Left ventricle myocardium inferior (tissue), 1 donor: ENCODE measurements around the gene FILIP1L. TPM values are rescaled to one million over a fixed set of nuclear protein-coding genes. Genes with fewer than 3 reads are reported as not detected.

Experiments
- DNase-seq: peaks from one replicate; pipeline ENCODE4 v3.0.0-alpha.2; 2020
- H3K27ac ChIP-seq: fragments of 200-600 bp; replicated peaks from 2 replicates; pipeline ENCODE4 v1.8.0; 2021
- H3K27me3 ChIP-seq: fragments of 200-600 bp; 2 replicates; pipeline ENCODE4 v1.8.0; 2021; ENCODE audit warnings: low read depth
- H3K36me3 ChIP-seq: fragments of 200-600 bp; 2 replicates; pipeline ENCODE4 v1.8.0; 2021
- H3K4me1 ChIP-seq: fragments of 200-600 bp; 2 replicates; pipeline ENCODE4 v1.8.0; 2021
- H3K4me3 ChIP-seq: fragments of 200-600 bp; 2 replicates; pipeline ENCODE4 v1.8.0; 2021; ENCODE audit warnings: mild to moderate bottlenecking, moderate library complexity
- H3K9me3 ChIP-seq: fragments of 200-600 bp; replicated peaks from 2 replicates; pipeline ENCODE4 v1.8.0; 2021
- CTCF ChIP-seq: fragments of 200-600 bp; IDR thresholded peaks from 2 replicates; pipeline ENCODE4 v1.8.0; 2021; ENCODE audit warnings: antibody characterized with exemption, mild to moderate bottlenecking, borderline replicate concordance
- intact Hi-C: fragments of 100-400 bp; cut with micrococcal nuclease; formaldehyde crosslinking; loops from one replicate; pipeline ENCODE4 v1.11.0; 2022
- total RNA-seq: library from RNA; stranded (reverse); fragmentation: NEBNext Ultra II Directional; extraction: Animal tissue kit (Norgen Biotek cat#: 25700); gene quantifications from one replicate; pipeline ENCODE4 v1.2.1, GENCODE V29; 2021
- donor health status: DM: no; HTN: yes; CAD: no; lungs with severe emphysema.

The FILIP1L gene
- total RNA-seq, 1 donor from 2014 or later = 84.9 TPM

GRCh38 chr3:99864289-99864688 is 250.0 kb downstream of the FILIP1L start:
- H3K4me3 ChIP-seq = no peak overlapping the region
- H3K36me3 ChIP-seq = peaks cover 26% of the 10 kb centered on the region
- peaks cover 94% of the 10 kb centered on the region for H3K4me1 ChIP-seq
- TF ChIP-seq CTCF = no peak
- H3K27ac ChIP-seq = no peak overlapping the region
- H3K9me3 ChIP-seq = no peaks in the 10 kb centered on the region
- intact Hi-C loops = no loop called here
- no peak for DNase-seq
- no peaks in the 10 kb centered on the region for H3K27me3 ChIP-seq

GRCh38 chr3:99863588-99863987 is 250.7 kb downstream of the FILIP1L start:
- Histone ChIP-seq H3K27me3 (no peaks in the 10 kb centered on the region), H3K27ac (no peak overlapping the region), H3K9me3 (no peaks in the 10 kb centered on the region), H3K36me3 (peaks cover 26% of the 10 kb centered on the region), H3K4me1 (peaks cover 94% of the 10 kb centered on the region), H3K4me3 (no peak overlapping the region)
- no peak for DNase-seq
- intact Hi-C loops = no loop called here
- TF ChIP-seq CTCF = no peak

GRCh38 chr3:99863002-99863401 is 251.3 kb downstream of the FILIP1L start:
- peaks cover 29% of the 10 kb centered on the region for H3K36me3 ChIP-seq

GRCh38 chr3:99862208-99862607 is 252.1 kb downstream of the FILIP1L start:
- Histone ChIP-seq H3K27ac (no peak overlapping the region), H3K4me1 (peaks cover 92% of the 10 kb centered on the region), H3K27me3 (no peaks in the 10 kb centered on the region), H3K4me3 (no peak overlapping the region), H3K9me3 (no peaks in the 10 kb centered on the region), H3K36me3 (peaks cover 32% of the 10 kb centered on the region)
- no peak for TF ChIP-seq CTCF
- intact Hi-C loops = no loop called here
- DNase-seq = no peak

More at GRCh38 chr3:99863002-99863401, 251.3 kb downstream of the FILIP1L start:
- Histone ChIP-seq H3K4me1 (peaks cover 94% of the 10 kb centered on the region), H3K27me3 (no peaks in the 10 kb centered on the region), H3K9me3 (no peaks in the 10 kb centered on the region), H3K4me3 (no peak overlapping the region), H3K27ac (no peak overlapping the region)
- intact Hi-C loops = no loop called here
- no peak for TF ChIP-seq CTCF
- no peak for DNase-seq

GRCh38 chr3:99861216-99861615 is 253.1 kb downstream of the FILIP1L start:
- Histone ChIP-seq H3K4me3 (no peak overlapping the region), H3K27me3 (no peaks in the 10 kb centered on the region), H3K27ac (peak overlapping the region; percentile 10), H3K4me1 (peaks cover 92% of the 10 kb centered on the region), H3K9me3 (no peaks in the 10 kb centered on the region), H3K36me3 (peaks cover 37% of the 10 kb centered on the region)
- no peak for DNase-seq
- TF ChIP-seq CTCF = no peak
- intact Hi-C loops = no loop called here

GRCh38 chr3:99859825-99860224 is 254.5 kb downstream of the FILIP1L start:
- H3K36me3 ChIP-seq = peaks cover 44% of the 10 kb centered on the region

More at GRCh38 chr3:99859825-99860224, 254.5 kb downstream of the FILIP1L start:
- intact Hi-C loops = no loop called here
- H3K27ac ChIP-seq = peak overlapping the region; percentile 43
- no peak for TF ChIP-seq CTCF
- DNase-seq = no peak
- no peaks in the 10 kb centered on the region for H3K27me3 ChIP-seq
- peaks cover 80% of the 10 kb centered on the region for H3K4me1 ChIP-seq
- no peaks in the 10 kb centered on the region for H3K9me3 ChIP-seq
- no peak overlapping the region for H3K4me3 ChIP-seq
